Neural progenitor cell (in vitro differentiated cells): Measurements from ENCODE around the gene SLC35B1.

ENCODE experiments used
- CTCF ChIP-seq: fragments of 200-600 bp; sonication (generic); IDR thresholded peaks from 2 replicates; pipeline ENCODE4 v1.5.1; 2017; ENCODE audit warnings: antibody characterized with exemption, mild to moderate bottlenecking
- EZH2 ChIP-seq: fragments of 200-600 bp; sonication (generic); IDR thresholded peaks from 2 replicates; pipeline ENCODE4 v1.6.1; 2017; ENCODE audit warnings: antibody characterized with exemption, mild to moderate bottlenecking, moderate library complexity
- EZH2phosphoT487 ChIP-seq: fragments of 200-600 bp; sonication (generic); IDR thresholded peaks from 2 replicates; pipeline ENCODE4 v1.6.1; 2017; ENCODE audit warnings: antibody characterized with exemption

GRCh38 chr17:49677933-49678847 lies 29.6 kb downstream of the SLC35B1 start, which contains the start of gene SPOP:
- no peak for TF ChIP-seq CTCF
- no peak for TF ChIP-seq EZH2
- TF ChIP-seq EZH2phosphoT487: no peak
